Muscle of back (tissue), 11 donors: ENCODE measurements around the gene CCL25. TPM values are rescaled to one million over a fixed set of nuclear protein-coding genes. Genes with fewer than 3 reads are reported as not detected.
"Not testable (repeated sequence)": the region's sequence is repeated elsewhere in the genome, so short reads cannot be mapped to it uniquely, and the experiment has no call there.

ENCODE experiments used
- DNase-seq, 3 donors: peaks; one replicate each; pipeline versions ENCODE4 v3.0.0 to v3.0.0-alpha.2; 2013
- polyA plus RNA-seq, 10 donors: library from polyadenylated mRNA; unstranded; fragments of 120-200 nt; gene quantifications; one replicate each; pipeline ENCODE4 v1.2.1, GENCODE V29; 2013; ENCODE audit not compliant: insufficient read length in 10 of 10

The CCL25 gene
- polyA plus RNA-seq, 10 donors: 0.18 to 0.33 (median 0.27) TPM; not detected in 6

GRCh38 chr19:8085598-8086408 is 33.2 kb downstream of the CCL25 start:
- DNase-seq: no peak

GRCh38 chr19:8086849-8087248 is 34.3 kb downstream of the CCL25 start:
- DNase-seq: no peak

GRCh38 chr19:8087876-8088275 is 35.3 kb downstream of the CCL25 start:
- DNase-seq: no peak

- no peak for DNase-seq
These were observed 36.4 kb downstream of the CCL25 start for GRCh38 chr19:8088752-8089663.

GRCh38 chr19:8089664-8090601 is 37.4 kb downstream of the CCL25 start:
- no peak for DNase-seq

DNA sequence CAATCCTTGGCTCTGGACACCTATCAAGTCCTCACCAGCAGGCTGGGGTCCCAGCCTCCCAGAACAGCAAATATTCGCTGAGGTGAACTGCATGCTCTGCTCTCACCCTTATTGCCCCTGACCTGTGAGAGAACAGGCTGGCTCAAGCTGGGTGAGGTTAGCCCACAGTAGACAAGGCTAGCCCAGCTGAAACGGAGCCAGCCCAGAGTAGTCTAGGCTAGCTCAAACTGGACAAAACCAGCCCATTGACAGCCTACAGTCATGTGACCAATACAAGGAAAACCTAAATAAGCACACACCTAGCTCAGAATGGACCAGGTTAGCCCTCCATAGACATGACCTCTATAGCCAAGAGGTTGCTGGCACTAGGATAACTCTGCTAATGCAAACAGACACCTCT is 38.4 kb downstream of the CCL25 start:
- DNase-seq: no peak

DNA sequence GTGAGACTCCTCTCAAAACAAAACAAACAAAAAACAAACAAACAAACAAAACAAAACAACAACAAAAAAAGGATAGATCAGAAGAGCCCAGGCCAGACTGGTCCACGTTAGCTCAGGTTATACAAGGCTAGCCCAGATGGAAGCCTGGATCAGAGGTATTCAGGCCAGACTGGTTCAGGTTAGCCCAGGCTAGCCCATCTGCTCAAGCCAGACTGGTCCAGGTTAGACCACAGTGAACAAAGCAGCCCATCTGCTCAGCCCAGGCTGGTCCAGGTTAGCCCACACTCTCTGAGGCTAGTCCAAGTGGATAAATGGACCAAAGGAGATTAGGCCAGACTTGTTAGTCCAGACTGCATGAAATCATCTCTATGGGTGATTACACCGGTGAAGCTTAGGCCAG is 41.2 kb downstream of the CCL25 start:
- DNase-seq: no peak

- no peak for DNase-seq
These were observed 41.8 kb downstream of the CCL25 start for GRCh38 chr19:8094336-8094735.

- no peak for DNase-seq
These were observed 42.9 kb downstream of the CCL25 start for GRCh38 chr19:8095354-8095886.

GRCh38 chr19:8096071-8096470 is 43.5 kb downstream of the CCL25 start:
- DNase-seq: no peak

DNA sequence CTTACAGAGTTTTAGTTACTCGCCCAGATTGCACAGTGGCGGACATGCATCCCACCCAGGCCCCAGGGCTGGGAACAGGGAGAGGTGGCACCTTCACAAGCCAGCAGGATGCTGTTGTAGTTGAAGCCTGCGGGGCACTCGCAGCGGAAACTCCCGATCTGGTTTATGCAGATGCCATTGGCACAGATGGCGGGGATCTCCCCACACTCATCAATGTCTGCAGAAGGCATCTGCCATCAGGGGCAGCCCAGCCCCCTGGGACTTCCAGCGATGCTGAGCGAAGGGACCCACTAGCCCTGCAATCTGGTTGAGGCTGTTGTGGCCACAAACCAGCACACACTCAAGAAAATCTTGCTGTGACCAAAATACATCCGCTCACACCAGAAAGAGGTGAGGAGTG is 44.6 kb downstream of the CCL25 start:
- DNase-seq: no peak

- no peak for DNase-seq
These were observed 45.4 kb downstream of the CCL25 start for GRCh38 chr19:8097681-8098567.

- no peak for DNase-seq
These were observed 48.8 kb downstream of the CCL25 start for GRCh38 chr19:8101311-8101710.

DNA sequence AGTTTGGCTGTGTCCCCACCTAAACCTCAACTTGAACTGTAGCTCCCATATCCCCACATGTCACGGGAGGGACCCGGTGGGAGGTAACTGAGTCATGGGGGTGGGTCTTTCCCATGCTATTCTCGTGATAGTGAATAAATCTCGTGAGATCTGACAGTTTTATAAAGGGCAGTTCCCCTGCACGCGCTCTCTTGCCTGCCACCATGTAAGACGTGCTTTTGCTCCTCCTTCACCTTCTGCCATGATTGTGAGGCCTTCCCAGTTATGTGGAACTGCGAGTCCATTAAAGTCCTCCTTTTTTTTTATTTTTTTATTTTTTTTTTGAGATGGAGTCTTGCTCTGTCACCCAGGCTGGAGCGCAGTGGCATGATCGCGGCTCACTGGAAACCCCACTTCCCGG is 49.4 kb downstream of the CCL25 start:
- not testable (repeated sequence) for DNase-seq

GRCh38 chr19:8105471-8105870 is 52.9 kb downstream of the CCL25 start:
- DNase-seq: no peak

DNA sequence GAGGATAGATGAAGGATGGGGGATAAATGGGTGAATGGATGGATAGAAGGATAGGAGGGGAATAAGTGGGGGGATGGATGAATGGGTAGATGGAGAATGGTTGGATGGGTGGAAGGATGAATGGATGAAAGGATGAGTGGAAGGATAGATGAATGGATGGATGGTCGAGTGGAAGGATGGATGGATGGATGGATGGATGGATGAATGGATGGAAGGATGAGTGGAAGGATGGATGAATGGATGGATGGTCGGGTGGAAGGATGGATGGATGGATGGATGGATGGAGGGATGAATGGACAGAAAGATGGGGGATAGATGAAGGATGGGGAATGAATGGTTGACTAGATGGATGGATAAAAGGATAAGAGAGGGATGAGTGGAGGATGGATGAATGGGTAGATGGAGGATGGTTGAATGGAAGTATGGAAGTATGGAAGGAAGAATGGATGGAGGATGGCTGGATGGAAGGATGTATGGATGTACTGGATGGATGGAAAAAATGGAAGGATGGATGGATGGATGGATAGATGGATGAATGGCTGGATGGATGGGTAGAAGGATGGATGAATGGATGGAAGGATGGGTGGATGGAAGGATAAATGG is 54.8 kb downstream of the CCL25 start:
- DNase-seq: no peak

- no peak for DNase-seq
These were observed 56.2 kb downstream of the CCL25 start for GRCh38 chr19:8108560-8109445.

DNA sequence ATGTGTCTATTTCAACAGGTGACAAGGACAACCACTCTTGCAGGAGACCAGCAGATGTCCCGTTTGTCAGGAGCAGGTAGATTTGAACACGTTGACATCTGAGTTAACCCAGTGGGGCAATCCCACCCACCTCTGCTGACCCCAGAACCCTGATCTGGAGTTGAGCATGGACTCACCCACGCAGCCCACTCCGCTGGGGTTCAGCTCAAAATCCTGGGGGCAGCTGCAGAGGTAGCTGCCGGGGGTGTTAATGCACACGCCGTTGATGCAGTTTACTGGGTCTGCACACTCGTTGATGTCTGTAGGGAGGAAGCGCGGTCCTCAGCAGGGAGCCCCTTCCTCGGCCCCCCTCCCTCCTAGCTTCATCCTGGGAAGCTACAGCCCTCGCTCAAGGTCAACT is 56.9 kb downstream of the CCL25 start:
- DNase-seq: no peak
